Keratinocyte (primary cell): ENCODE measurements around the gene PRKCH. TPM values are rescaled to one million over a fixed set of nuclear protein-coding genes. Genes with fewer than 3 reads are reported as not detected.

Source experiments
- DNase-seq: peaks from one replicate; pipeline ENCODE4 v3.0.0-alpha.2; 2011; ENCODE audit warnings: low read depth, missing footprints, low spot score
- FAIRE-seq: peaks from 2 replicates; lab custom pipeline; 2011; peaks lifted over from hg19 to GRCh38; lab: Jason Lieb, UNC
- H2AFZ ChIP-seq: 2 replicates; pipeline ENCODE4 v1.6.0; 2012; ENCODE audit warnings: low read length, control low read depth, inconsistent platforms; ENCODE audit not compliant: control insufficient read depth
- H3K27ac ChIP-seq: 2 replicates; pipeline ENCODE4 v1.5.1; 2011; ENCODE audit warnings: low read length; ENCODE audit not compliant: control insufficient read depth, insufficient read depth
- H3K27me3 ChIP-seq: 3 replicates; pipeline ENCODE4 v1.6.0; 2011; ENCODE audit warnings: low read length; ENCODE audit not compliant: control insufficient read depth, insufficient read depth; ENCODE audit errors: extremely low read depth
- H3K36me3 ChIP-seq, 2 experiments: 2 replicates in 1 of 2; 3 replicates in 1 of 2; pipeline ENCODE4 v1.5.1; 2011; ENCODE audit warnings: low read length in 2 of 2, mild to moderate bottlenecking in 1 of 2; ENCODE audit not compliant: control insufficient read depth in 2 of 2, insufficient read depth in 2 of 2; ENCODE audit errors: extremely low read depth in 1 of 2
- H3K4me1 ChIP-seq: 3 replicates; pipeline ENCODE4 v1.5.1; 2011; ENCODE audit warnings: low read length; ENCODE audit not compliant: control insufficient read depth, insufficient read depth; ENCODE audit errors: extremely low read depth
- H3K4me2 ChIP-seq: 3 replicates; pipeline ENCODE4 v1.6.0; 2011; ENCODE audit warnings: low read depth, low read length; ENCODE audit not compliant: control insufficient read depth, insufficient read depth; ENCODE audit errors: extremely low read depth
- H3K4me3 ChIP-seq, 3 experiments: fragments of 200-600 bp in 1 of 3; sonication (generic) in 1 of 3; 2 replicates in 2 of 3; 3 replicates in 1 of 3; pipeline ENCODE4 v1.5.1; 2011 to 2016; ENCODE audit warnings: low read length in 3 of 3, mild to moderate bottlenecking in 3 of 3, control low read depth in 2 of 3, inconsistent platforms in 1 of 3, low read depth in 1 of 3, mixed read lengths in 1 of 3, mixed run types in 1 of 3, moderate library complexity in 1 of 3; ENCODE audit not compliant: control insufficient read depth in 2 of 3, insufficient read depth in 2 of 3; ENCODE audit errors: extremely low read depth in 1 of 3
- H3K79me2 ChIP-seq: 2 replicates; pipeline ENCODE4 v1.6.0; 2012; ENCODE audit warnings: low read length; ENCODE audit not compliant: control insufficient read depth, insufficient read depth
- H3K9ac ChIP-seq: 3 replicates; pipeline ENCODE4 v1.6.0; 2011; ENCODE audit warnings: low read length; ENCODE audit not compliant: control insufficient read depth, insufficient read depth; ENCODE audit errors: extremely low read depth
- H3K9me1 ChIP-seq: 3 replicates; pipeline ENCODE4 v1.6.0; 2011; ENCODE audit warnings: low read length; ENCODE audit not compliant: control insufficient read depth, insufficient read depth; ENCODE audit errors: extremely low read depth
- H3K9me3 ChIP-seq: 2 replicates; pipeline ENCODE4 v1.5.1; 2012; ENCODE audit warnings: low read depth, low read length; ENCODE audit not compliant: control insufficient read depth
- H4K20me1 ChIP-seq: 3 replicates; pipeline ENCODE4 v1.6.0; 2011; ENCODE audit warnings: low read length; ENCODE audit not compliant: control insufficient read depth, insufficient read depth; ENCODE audit errors: extremely low read depth
- EZH2 ChIP-seq: IDR thresholded peaks from one replicate; pipeline ENCODE4 v1.6.1; 2012; ENCODE audit warnings: inconsistent platforms, mild to moderate bottlenecking, low read length, moderate library complexity
- dilution Hi-C: fragments of 300-500 bp; cut with MboI; formaldehyde crosslinking; loops from one replicate; pipeline ENCODE4 v1.7.0; 2020; ENCODE audit warnings: low sequenced_read_pairs; ENCODE audit not compliant: extremely low pct_ligation_motif_present
- polyA plus RNA-seq, 5 experiments: library from polyadenylated mRNA; depleted of rRNA in 3 of 5; stranded (reverse) in 3 of 5; stranded (forward) in 1 of 5; unstranded in 1 of 5; fragments of >200 nt; gene quantifications; 1 replicate in 1 of 5; 2 replicates in 3 of 5; 3 replicates in 1 of 5; pipeline versions ENCODE4 v1.2.1 to v1.2.3, GENCODE V29; 2011 to 2012; ENCODE audit warnings: missing spikeins in 2 of 5, low read depth in 1 of 5, low replicate concordance in 1 of 5
- TF ChIP-seq, protein P1 (sequence below), 3 experiments: IDR thresholded peaks in 1 of 3; conservative IDR thresholded peaks in 1 of 3; optimal IDR thresholded peaks in 1 of 3; 2 replicates in 2 of 3; 3 replicates in 1 of 3; pipeline versions ENCODE3 to v1.5.1; 2011; ENCODE audit warnings: low read length in 3 of 3, mild to moderate bottlenecking in 3 of 3, moderate library complexity in 2 of 3, control low read depth in 1 of 3, inconsistent platforms in 1 of 3; ENCODE audit not compliant: insufficient read depth in 2 of 3; ENCODE audit errors: extremely low read depth in 1 of 3

PRKCH gene
- polyA plus RNA-seq, 1 donor (not counting 4 experiments of a cell fraction or from before 2014, with no cell fraction given), result 13.7 TPM

- no peaks in the 10 kb centered on the region for H3K9me1 ChIP-seq
- no peak overlapping the region for H2AFZ ChIP-seq
- no peak for DNase-seq
- H3K4me2 ChIP-seq, result no peak overlapping the region
- no peaks in the 10 kb centered on the region for H3K9me3 ChIP-seq
- H3K4me1 ChIP-seq, result peaks cover 11% of the 10 kb centered on the region
- no peak for TF ChIP-seq EZH2
- TF ChIP-seq, protein P1, sequence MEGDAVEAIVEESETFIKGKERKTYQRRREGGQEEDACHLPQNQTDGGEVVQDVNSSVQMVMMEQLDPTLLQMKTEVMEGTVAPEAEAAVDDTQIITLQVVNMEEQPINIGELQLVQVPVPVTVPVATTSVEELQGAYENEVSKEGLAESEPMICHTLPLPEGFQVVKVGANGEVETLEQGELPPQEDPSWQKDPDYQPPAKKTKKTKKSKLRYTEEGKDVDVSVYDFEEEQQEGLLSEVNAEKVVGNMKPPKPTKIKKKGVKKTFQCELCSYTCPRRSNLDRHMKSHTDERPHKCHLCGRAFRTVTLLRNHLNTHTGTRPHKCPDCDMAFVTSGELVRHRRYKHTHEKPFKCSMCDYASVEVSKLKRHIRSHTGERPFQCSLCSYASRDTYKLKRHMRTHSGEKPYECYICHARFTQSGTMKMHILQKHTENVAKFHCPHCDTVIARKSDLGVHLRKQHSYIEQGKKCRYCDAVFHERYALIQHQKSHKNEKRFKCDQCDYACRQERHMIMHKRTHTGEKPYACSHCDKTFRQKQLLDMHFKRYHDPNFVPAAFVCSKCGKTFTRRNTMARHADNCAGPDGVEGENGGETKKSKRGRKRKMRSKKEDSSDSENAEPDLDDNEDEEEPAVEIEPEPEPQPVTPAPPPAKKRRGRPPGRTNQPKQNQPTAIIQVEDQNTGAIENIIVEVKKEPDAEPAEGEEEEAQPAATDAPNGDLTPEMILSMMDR (optimal IDR thresholded peaks at IDR 0.05 in 1 of 3, IDR thresholded peaks at IDR 0.05 in 1 of 3, conservative IDR thresholded peaks at IDR 0.05 in 1 of 3; ENCODE audit: extremely low read depth in 1 of 3, insufficient read depth in 2 of 3, low read length in 3 of 3), result no peak
- no peak overlapping the region for H3K9ac ChIP-seq
- peaks cover 22% of the 10 kb centered on the region for H3K79me2 ChIP-seq
- H3K27me3 ChIP-seq, result no peaks in the 10 kb centered on the region
- no peak for FAIRE-seq
- peaks cover 0 to 3% of the 10 kb centered on the region in 2 experiments for H3K36me3 ChIP-seq
- no peak overlapping the region for H3K27ac ChIP-seq
- no peak overlapping the region for H3K4me3 ChIP-seq
- dilution Hi-C loops, result no loop called here
- H4K20me1 ChIP-seq, result no peaks in the 10 kb centered on the region
Measured at GRCh38 chr14:61337893-61338292, 16.5 kb downstream of the PRKCH start.

GRCh38 chr14:61338457-61338856, 17.1 kb downstream of the PRKCH start:
- Histone ChIP-seq H3K27me3 (no peaks in the 10 kb centered on the region), H3K36me3 (peaks cover 0 to 3% of the 10 kb centered on the region in 2 experiments), H2AFZ (no peak overlapping the region), H3K9me1 (no peaks in the 10 kb centered on the region), H3K79me2 (peaks cover 23% of the 10 kb centered on the region), H3K4me1 (peaks cover 17% of the 10 kb centered on the region), H3K4me2 (no peak overlapping the region), H3K9ac (no peak overlapping the region), H3K27ac (no peak overlapping the region), H4K20me1 (no peaks in the 10 kb centered on the region), H3K4me3 (no peak overlapping the region), H3K9me3 (no peaks in the 10 kb centered on the region)
- TF ChIP-seq, protein P1 (optimal IDR thresholded peaks at IDR 0.05 in 1 of 3, IDR thresholded peaks at IDR 0.05 in 1 of 3, conservative IDR thresholded peaks at IDR 0.05 in 1 of 3; ENCODE audit: extremely low read depth in 1 of 3, insufficient read depth in 2 of 3, low read length in 3 of 3), result no peak
- TF ChIP-seq EZH2, result no peak
- DNase-seq (no peak), FAIRE-seq (peak; percentile 26)
- dilution Hi-C loops, result no loop called here
